Parathyroid adenoma (tissue), 2 donors: Measurements from ENCODE around the gene UHMK1.

Experiments used
- H2AFZ ChIP-seq: fragments of 300-600 bp; sonication (generic); one replicate; pipeline ENCODE4 v1.7.0; 2017; ENCODE audit warnings: antibody characterized with exemption, mild to moderate bottlenecking
- H3K27ac ChIP-seq: fragments of 300-600 bp; sonication (generic); one replicate; pipeline ENCODE4 v1.7.0; 2017
- H3K27me3 ChIP-seq: fragments of 300-600 bp; sonication (generic); one replicate; pipeline ENCODE4 v1.7.0; 2017; ENCODE audit warnings: low read length; ENCODE audit not compliant: control insufficient read depth, insufficient read depth
- H3K36me3 ChIP-seq: fragments of 300-600 bp; sonication (generic); one replicate; pipeline ENCODE4 v1.7.0; 2017; ENCODE audit warnings: low read length; ENCODE audit not compliant: control insufficient read depth, insufficient read depth
- H3K4me1 ChIP-seq: fragments of 300-600 bp; sonication (generic); one replicate; pipeline ENCODE4 v1.7.0; 2017; ENCODE audit warnings: control low read depth
- H3K4me2 ChIP-seq: fragments of 300-600 bp; sonication (generic); one replicate; pipeline ENCODE4 v1.7.0; 2017; ENCODE audit warnings: low read length
- H3K4me3 ChIP-seq: fragments of 300-600 bp; sonication (generic); one replicate; pipeline ENCODE4 v1.7.0; 2017; ENCODE audit warnings: low read depth, low read length
- H3K79me2 ChIP-seq: fragments of 300-600 bp; sonication (generic); one replicate; pipeline ENCODE4 v1.7.0; 2017; ENCODE audit warnings: control low read depth
- H3K9ac ChIP-seq: fragments of 300-600 bp; sonication (generic); one replicate; pipeline ENCODE4 v1.7.0; 2017; ENCODE audit warnings: mild to moderate bottlenecking
- H3K9me3 ChIP-seq: fragments of 300-600 bp; sonication (generic); one replicate; pipeline ENCODE4 v1.7.0; 2017; ENCODE audit warnings: low read length; ENCODE audit not compliant: control insufficient read depth
- TF ChIP-seq, protein P1 (sequence below): fragments of 300-600 bp; sonication (generic); IDR thresholded peaks from one replicate; pipeline ENCODE4 v1.7.0; 2017; ENCODE audit warnings: antibody characterized with exemption, mild to moderate bottlenecking
- donor health status: primary hyperparathyroidism.

The UHMK1 gene

GRCh38 chr1:162466797-162467196 is 30.8 kb upstream of the UHMK1 start:
- no peaks in the 10 kb centered on the region for H3K9me3 ChIP-seq
- H3K27ac ChIP-seq: no peak overlapping the region
- H3K79me2 ChIP-seq: no peaks in the 10 kb centered on the region
- TF ChIP-seq, protein P1, sequence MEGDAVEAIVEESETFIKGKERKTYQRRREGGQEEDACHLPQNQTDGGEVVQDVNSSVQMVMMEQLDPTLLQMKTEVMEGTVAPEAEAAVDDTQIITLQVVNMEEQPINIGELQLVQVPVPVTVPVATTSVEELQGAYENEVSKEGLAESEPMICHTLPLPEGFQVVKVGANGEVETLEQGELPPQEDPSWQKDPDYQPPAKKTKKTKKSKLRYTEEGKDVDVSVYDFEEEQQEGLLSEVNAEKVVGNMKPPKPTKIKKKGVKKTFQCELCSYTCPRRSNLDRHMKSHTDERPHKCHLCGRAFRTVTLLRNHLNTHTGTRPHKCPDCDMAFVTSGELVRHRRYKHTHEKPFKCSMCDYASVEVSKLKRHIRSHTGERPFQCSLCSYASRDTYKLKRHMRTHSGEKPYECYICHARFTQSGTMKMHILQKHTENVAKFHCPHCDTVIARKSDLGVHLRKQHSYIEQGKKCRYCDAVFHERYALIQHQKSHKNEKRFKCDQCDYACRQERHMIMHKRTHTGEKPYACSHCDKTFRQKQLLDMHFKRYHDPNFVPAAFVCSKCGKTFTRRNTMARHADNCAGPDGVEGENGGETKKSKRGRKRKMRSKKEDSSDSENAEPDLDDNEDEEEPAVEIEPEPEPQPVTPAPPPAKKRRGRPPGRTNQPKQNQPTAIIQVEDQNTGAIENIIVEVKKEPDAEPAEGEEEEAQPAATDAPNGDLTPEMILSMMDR: no peak
- no peaks in the 10 kb centered on the region for H3K36me3 ChIP-seq
- H3K9ac ChIP-seq: no peak overlapping the region
- H3K27me3 ChIP-seq: no peaks in the 10 kb centered on the region
- H2AFZ ChIP-seq: no peak overlapping the region
- no peak overlapping the region for H3K4me2 ChIP-seq
- no peak overlapping the region for H3K4me3 ChIP-seq
- H3K4me1 ChIP-seq: no peaks in the 10 kb centered on the region

DNA sequence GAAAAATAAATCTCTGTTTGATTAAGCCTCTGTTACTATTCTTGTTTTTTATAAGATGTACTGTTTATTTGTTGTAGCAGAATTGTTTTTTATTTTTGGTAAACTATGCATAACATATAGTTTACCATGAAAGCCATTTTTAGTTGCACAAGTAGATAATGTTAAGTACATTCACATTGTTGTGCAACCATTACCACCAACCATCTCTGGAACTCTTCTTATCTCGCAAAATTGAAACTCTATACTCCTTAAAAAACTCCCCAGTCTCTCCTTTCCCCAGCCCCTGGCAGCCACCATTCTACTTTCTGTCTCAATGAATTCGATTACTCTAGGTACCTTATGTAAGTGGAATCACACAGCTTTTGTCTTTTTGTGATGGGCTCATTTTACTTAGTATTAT is 27.4 kb upstream of the UHMK1 start:
- no peaks in the 10 kb centered on the region for H3K79me2 ChIP-seq
- no peaks in the 10 kb centered on the region for H3K27me3 ChIP-seq
- TF ChIP-seq, protein P1: no peak
- H3K36me3 ChIP-seq: no peaks in the 10 kb centered on the region
- no peak overlapping the region for H2AFZ ChIP-seq
- no peaks in the 10 kb centered on the region for H3K4me1 ChIP-seq
- no peak overlapping the region for H3K4me2 ChIP-seq
- no peak overlapping the region for H3K4me3 ChIP-seq
- no peak overlapping the region for H3K9ac ChIP-seq
- H3K27ac ChIP-seq: no peak overlapping the region
- H3K9me3 ChIP-seq: no peaks in the 10 kb centered on the region

GRCh38 chr1:162471290-162471853 is 26.2 kb upstream of the UHMK1 start:
- H3K79me2 ChIP-seq: no peaks in the 10 kb centered on the region
- TF ChIP-seq, protein P1: no peak
- no peaks in the 10 kb centered on the region for H3K36me3 ChIP-seq
- no peaks in the 10 kb centered on the region for H3K9me3 ChIP-seq
- no peaks in the 10 kb centered on the region for H3K4me1 ChIP-seq
- no peak overlapping the region for H3K27ac ChIP-seq
- no peak overlapping the region for H3K4me3 ChIP-seq
- no peak overlapping the region for H2AFZ ChIP-seq
- no peaks in the 10 kb centered on the region for H3K27me3 ChIP-seq
- H3K9ac ChIP-seq: no peak overlapping the region
- H3K4me2 ChIP-seq: no peak overlapping the region

- no peak overlapping the region for H3K4me2 ChIP-seq
Measured at GRCh38 chr1:162475089-162475488, 22.5 kb upstream of the UHMK1 start.

More at GRCh38 chr1:162475089-162475488, 22.5 kb upstream of the UHMK1 start:
- Histone ChIP-seq H2AFZ (no peak overlapping the region), H3K9ac (no peak overlapping the region), H3K79me2 (no peaks in the 10 kb centered on the region), H3K27me3 (no peaks in the 10 kb centered on the region), H3K4me3 (no peak overlapping the region), H3K4me1 (no peaks in the 10 kb centered on the region), H3K36me3 (no peaks in the 10 kb centered on the region), H3K9me3 (no peaks in the 10 kb centered on the region), H3K27ac (no peak overlapping the region)
- TF ChIP-seq, protein P1: no peak
